HepG2 (cell line): Measurements from ENCODE around the gene PIP5KL1. TPM values are rescaled to one million over a fixed set of nuclear protein-coding genes. Genes with fewer than 3 reads are reported as not detected.

ENCODE experiments used
- CC2D1A ChIP-seq: sonication (generic); formaldehyde crosslinking; IDR thresholded peaks from 2 replicates; pipeline ENCODE4 v1.8.1; 2023; ENCODE audit warnings: mild to moderate bottlenecking, missing genetic modification reagents
- CENPT ChIP-seq: sonication (generic); formaldehyde crosslinking; IDR thresholded peaks from 2 replicates; pipeline ENCODE4 v1.8.0; 2022; ENCODE audit warnings: low read depth, mild to moderate bottlenecking, moderate library complexity, missing genetic modification reagents
- HOXA3 ChIP-seq: sonication (generic); formaldehyde crosslinking; IDR thresholded peaks from 2 replicates; pipeline ENCODE4 v1.5.0; 2020; ENCODE audit warnings: missing genetic modification reagents
- POGK ChIP-seq: sonication (generic); formaldehyde crosslinking; conservative IDR thresholded peaks from 2 replicates; pipeline ENCODE4 v1.8.0; 2022; ENCODE audit warnings: mild to moderate bottlenecking, moderate library complexity, missing genetic modification reagents
- RFX3 ChIP-seq: IDR thresholded peaks from 2 replicates; pipeline ENCODE4 v1.6.1; 2016; ENCODE audit warnings: missing biosample characterization, missing genetic modification reagents
- TGIF2 ChIP-seq: IDR thresholded peaks from 2 replicates; pipeline ENCODE4 v1.6.1; 2016; ENCODE audit warnings: control low read depth, missing compliant biosample characterization
- TOPORS ChIP-seq: sonication (generic); formaldehyde crosslinking; IDR thresholded peaks from 2 replicates; pipeline ENCODE4 v1.8.0; 2023; ENCODE audit warnings: mild to moderate bottlenecking, missing genetic modification reagents
- ZNF224 ChIP-seq: sonication (generic); formaldehyde crosslinking; IDR thresholded peaks from 2 replicates; pipeline ENCODE4 v1.5.0; 2020; ENCODE audit warnings: mild to moderate bottlenecking, missing genetic modification reagents
- ZNF432 ChIP-seq: sonication (generic); formaldehyde crosslinking; IDR thresholded peaks from 2 replicates; pipeline ENCODE4 v1.5.0; 2020; ENCODE audit warnings: missing genetic modification reagents, mild to moderate bottlenecking, borderline replicate concordance
- ZNF614 ChIP-seq: IDR thresholded peaks from 2 replicates; pipeline ENCODE4 v1.6.1; 2018; ENCODE audit warnings: missing biosample characterization, missing genetic modification reagents, inconsistent platforms, borderline replicate concordance
- ZNF619 ChIP-seq: sonication (generic); formaldehyde crosslinking; IDR thresholded peaks from 2 replicates; pipeline ENCODE4 v1.4.0; 2020; ENCODE audit warnings: mild to moderate bottlenecking, missing genetic modification reagents
- ZNF749 ChIP-seq: sonication (generic); formaldehyde crosslinking; IDR thresholded peaks from 2 replicates; pipeline ENCODE4 v1.8.0; 2022; ENCODE audit warnings: mild to moderate bottlenecking, missing genetic modification reagents, moderate library complexity, borderline replicate concordance
- ZNF891 ChIP-seq: sonication (generic); formaldehyde crosslinking; IDR thresholded peaks from 2 replicates; pipeline ENCODE4 v1.5.0; 2020; ENCODE audit warnings: mild to moderate bottlenecking, missing genetic modification reagents
- polyA plus RNA-seq, 8 experiments: library from polyadenylated mRNA; depleted of rRNA in 3 of 8; stranded (reverse) in 7 of 8; unstranded in 1 of 8; fragments of >200 nt; fragmentation: Illumina TruSeq in 4 of 8; extraction: Trizol in 4 of 8; gene quantifications; 2 replicates each; pipeline versions ENCODE4 v1.2.1 to v1.2.3, GENCODE V29; 2011 to 2016; ENCODE audit warnings: low read depth in 4 of 8, missing spikeins in 1 of 8, mixed read lengths in 1 of 8; ENCODE audit not compliant: insufficient read depth in 1 of 8
- total RNA-seq, 5 experiments: library from RNA; depleted of rRNA; stranded (reverse); fragments of >200 nt; fragmentation: Illumina TruSeq; extraction: Trizol; gene quantifications; 2 replicates each; pipeline ENCODE4 v1.2.3, GENCODE V29; 2016; ENCODE audit warnings: low read depth in 1 of 5
- TF ChIP-seq, protein P1 (sequence below), 2 experiments: IDR thresholded peaks; 2 replicates each; pipeline ENCODE4 v1.6.1; 2011 to 2012; ENCODE audit warnings: low read length in 2 of 2, borderline replicate concordance in 1 of 2, low read depth in 1 of 2, mild to moderate bottlenecking in 1 of 2, moderate library complexity in 1 of 2
- TF ChIP-seq, protein P2 (sequence below): sonication (generic); formaldehyde crosslinking; conservative IDR thresholded peaks from 2 replicates; pipeline ENCODE4 v1.4.0; 2020; ENCODE audit warnings: missing genetic modification reagents
- TF ChIP-seq, protein P3 (sequence below): IDR thresholded peaks from 2 replicates; pipeline ENCODE4 v1.6.1; 2016
- TF ChIP-seq, protein P4 (sequence below): sonication (generic); formaldehyde crosslinking; IDR thresholded peaks from 2 replicates; pipeline ENCODE4 v1.8.0; 2022; ENCODE audit warnings: missing genetic modification reagents, mild to moderate bottlenecking, moderate library complexity, borderline replicate concordance

Gene PIP5KL1
- total and polyA plus RNA-seq, 2 of the 13 experiments (the other 11 are each of a cell fraction or from before 2014, with no cell fraction given) = 0.20 to 0.49 TPM

GRCh38 chr9:127937388-127938297 lies 7.1 kb upstream of the PIP5KL1 start, which contains the start of gene DPM2 (continued):
- TF ChIP-seq, protein P1, sequence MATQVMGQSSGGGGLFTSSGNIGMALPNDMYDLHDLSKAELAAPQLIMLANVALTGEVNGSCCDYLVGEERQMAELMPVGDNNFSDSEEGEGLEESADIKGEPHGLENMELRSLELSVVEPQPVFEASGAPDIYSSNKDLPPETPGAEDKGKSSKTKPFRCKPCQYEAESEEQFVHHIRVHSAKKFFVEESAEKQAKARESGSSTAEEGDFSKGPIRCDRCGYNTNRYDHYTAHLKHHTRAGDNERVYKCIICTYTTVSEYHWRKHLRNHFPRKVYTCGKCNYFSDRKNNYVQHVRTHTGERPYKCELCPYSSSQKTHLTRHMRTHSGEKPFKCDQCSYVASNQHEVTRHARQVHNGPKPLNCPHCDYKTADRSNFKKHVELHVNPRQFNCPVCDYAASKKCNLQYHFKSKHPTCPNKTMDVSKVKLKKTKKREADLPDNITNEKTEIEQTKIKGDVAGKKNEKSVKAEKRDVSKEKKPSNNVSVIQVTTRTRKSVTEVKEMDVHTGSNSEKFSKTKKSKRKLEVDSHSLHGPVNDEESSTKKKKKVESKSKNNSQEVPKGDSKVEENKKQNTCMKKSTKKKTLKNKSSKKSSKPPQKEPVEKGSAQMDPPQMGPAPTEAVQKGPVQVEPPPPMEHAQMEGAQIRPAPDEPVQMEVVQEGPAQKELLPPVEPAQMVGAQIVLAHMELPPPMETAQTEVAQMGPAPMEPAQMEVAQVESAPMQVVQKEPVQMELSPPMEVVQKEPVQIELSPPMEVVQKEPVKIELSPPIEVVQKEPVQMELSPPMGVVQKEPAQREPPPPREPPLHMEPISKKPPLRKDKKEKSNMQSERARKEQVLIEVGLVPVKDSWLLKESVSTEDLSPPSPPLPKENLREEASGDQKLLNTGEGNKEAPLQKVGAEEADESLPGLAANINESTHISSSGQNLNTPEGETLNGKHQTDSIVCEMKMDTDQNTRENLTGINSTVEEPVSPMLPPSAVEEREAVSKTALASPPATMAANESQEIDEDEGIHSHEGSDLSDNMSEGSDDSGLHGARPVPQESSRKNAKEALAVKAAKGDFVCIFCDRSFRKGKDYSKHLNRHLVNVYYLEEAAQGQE (IDR thresholded peaks at IDR 0.05; ENCODE audit: borderline replicate concordance in 1 of 2, low read depth in 1 of 2, low read length in 2 of 2) = no peak
- TF ChIP-seq, protein P2, sequence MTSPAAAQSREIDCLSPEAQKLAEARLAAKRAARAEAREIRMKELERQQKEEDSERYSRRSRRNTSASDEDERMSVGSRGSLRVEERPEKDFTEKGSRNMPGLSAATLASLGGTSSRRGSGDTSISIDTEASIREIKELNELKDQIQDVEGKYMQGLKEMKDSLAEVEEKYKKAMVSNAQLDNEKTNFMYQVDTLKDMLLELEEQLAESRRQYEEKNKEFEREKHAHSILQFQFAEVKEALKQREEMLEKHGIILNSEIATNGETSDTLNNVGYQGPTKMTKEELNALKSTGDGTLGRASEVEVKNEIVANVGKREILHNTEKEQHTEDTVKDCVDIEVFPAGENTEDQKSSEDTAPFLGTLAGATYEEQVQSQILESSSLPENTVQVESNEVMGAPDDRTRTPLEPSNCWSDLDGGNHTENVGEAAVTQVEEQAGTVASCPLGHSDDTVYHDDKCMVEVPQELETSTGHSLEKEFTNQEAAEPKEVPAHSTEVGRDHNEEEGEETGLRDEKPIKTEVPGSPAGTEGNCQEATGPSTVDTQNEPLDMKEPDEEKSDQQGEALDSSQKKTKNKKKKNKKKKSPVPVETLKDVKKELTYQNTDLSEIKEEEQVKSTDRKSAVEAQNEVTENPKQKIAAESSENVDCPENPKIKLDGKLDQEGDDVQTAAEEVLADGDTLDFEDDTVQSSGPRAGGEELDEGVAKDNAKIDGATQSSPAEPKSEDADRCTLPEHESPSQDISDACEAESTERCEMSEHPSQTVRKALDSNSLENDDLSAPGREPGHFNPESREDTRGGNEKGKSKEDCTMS (CRISPR knock-in tag) = no peak
- TF ChIP-seq, protein P3, sequence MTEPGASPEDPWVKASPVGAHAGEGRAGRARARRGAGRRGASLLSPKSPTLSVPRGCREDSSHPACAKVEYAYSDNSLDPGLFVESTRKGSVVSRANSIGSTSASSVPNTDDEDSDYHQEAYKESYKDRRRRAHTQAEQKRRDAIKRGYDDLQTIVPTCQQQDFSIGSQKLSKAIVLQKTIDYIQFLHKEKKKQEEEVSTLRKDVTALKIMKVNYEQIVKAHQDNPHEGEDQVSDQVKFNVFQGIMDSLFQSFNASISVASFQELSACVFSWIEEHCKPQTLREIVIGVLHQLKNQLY (CRISPR knock-in tag) = no peak
- TF ChIP-seq ZNF614 (CRISPR knock-in tag) (no peak), ZNF432 (CRISPR knock-in tag) (no peak), ZNF749 (CRISPR knock-in tag) (peak; percentile 59; the same call in 1 of the 2 replicates), POGK (CRISPR knock-in tag) (no peak), CENPT (CRISPR knock-in tag) (0 out of 2 replicates have a peak, but pooled peaks have one; percentile 33), ZNF891 (CRISPR knock-in tag) (peak; percentile 71; the same call in 1 of the 2 replicates), HOXA3 (CRISPR knock-in tag) (peak; percentile 74; the same call in 1 of the 2 replicates), TOPORS (CRISPR knock-in tag) (no peak), ZNF224 (CRISPR knock-in tag) (no peak), RFX3 (CRISPR knock-in tag) (no peak), TGIF2 (CRISPR knock-in tag) (no peak), ZNF619 (no peak; the same call in 1 of the 2 replicates), CC2D1A (CRISPR knock-in tag) (no peak)
- TF ChIP-seq, protein P4, sequence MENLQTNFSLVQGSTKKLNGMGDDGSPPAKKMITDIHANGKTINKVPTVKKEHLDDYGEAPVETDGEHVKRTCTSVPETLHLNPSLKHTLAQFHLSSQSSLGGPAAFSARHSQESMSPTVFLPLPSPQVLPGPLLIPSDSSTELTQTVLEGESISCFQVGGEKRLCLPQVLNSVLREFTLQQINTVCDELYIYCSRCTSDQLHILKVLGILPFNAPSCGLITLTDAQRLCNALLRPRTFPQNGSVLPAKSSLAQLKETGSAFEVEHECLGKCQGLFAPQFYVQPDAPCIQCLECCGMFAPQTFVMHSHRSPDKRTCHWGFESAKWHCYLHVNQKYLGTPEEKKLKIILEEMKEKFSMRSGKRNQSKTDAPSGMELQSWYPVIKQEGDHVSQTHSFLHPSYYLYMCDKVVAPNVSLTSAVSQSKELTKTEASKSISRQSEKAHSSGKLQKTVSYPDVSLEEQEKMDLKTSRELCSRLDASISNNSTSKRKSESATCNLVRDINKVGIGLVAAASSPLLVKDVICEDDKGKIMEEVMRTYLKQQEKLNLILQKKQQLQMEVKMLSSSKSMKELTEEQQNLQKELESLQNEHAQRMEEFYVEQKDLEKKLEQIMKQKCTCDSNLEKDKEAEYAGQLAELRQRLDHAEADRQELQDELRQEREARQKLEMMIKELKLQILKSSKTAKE (CRISPR knock-in tag) = no peak
